Islet of Langerhans (tissue), 1 donor: ENCODE data around the gene SHFL.

ENCODE experiments used
- FAIRE-seq: peaks from one replicate; lab custom pipeline; 2011; peaks lifted over from hg19 to GRCh38; lab: Jason Lieb, UNC

The SHFL gene

DNA sequence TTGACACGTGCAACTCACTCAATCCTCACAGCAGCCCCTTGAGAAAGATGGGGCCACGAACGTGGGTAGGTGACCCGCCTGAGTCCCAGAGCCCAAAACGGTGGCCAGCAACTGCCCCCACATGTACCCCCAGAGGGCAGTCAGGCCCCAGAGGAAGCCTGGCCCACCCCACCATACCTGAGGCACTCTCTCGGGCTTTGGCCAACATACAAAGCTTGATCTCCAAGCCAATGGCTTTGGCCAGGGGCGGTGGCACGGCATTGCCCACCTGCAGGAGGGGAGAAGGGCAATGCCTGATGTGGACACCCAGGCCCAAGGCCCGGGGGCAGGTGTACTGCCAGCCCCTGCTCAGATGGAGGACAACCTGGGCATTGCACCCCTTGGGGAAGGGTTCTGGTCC is 47.9 kb downstream of the SHFL start:
- no peak for FAIRE-seq

- FAIRE-seq = no peak
Observed at GRCh38 chr19:10135551-10136334, 49.6 kb downstream of the SHFL start.

DNA sequence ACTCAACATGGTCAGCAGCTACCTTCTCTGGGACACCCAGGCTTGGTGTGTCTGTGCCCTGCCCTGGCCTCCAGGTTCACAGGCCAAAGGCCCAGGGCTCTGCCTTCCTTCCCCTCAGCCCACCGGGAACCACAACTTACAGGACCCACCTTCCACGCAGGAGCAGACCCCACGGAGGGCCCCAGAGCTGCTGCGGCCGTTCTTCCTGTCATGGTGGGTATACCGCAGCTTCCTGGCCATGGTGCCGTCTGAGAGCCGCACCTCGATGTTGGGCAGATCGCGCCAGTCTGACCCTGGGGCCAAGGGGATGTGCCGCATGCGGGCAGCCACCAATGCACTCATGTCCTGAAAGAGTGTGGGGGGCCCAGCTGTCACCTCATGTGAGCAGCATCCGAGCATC is 50.8 kb downstream of the SHFL start:
- no peak for FAIRE-seq

DNA sequence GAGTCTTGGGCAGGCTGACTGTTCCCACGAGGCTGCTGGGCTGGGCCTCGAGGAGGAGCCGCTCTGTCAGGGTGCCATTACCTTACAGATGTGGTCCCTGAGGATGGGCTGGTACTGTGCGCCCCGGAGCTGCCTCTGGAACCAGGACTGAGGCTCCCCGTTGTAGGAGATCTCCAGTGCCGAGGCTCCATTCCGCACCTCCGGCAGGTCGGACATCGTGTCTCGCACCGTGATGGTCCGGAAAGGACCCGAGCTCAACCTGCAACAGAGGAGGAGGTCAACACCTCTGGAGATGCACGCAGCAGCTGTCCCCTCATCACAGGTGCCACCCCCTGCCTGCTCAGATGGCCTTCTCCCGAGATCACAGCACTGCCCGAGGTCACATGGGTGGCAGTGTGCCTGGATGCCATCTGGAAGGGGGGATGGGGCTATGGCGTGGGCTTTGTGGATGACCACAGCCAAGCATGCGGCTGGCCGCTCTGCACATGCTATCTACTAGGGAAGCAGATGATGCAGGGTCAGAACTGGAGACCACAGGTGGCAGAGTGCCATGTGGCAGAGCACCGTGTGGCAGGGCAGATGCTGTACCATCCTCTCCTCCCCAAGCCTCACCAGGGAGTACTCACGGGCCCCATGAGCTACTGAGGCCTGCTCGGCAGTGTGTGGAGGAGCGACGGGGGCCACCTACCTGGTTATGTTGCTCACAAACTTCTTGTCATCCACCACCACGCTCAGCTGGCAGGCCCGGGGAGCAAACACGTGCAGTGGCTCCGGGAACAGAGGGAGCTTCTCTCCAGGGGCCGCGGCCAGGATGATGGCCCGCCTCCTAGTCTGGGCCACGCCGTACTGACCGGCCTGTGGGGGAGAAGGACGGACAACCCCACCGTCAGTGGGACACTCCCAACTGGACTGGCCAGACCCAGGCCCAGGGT is 51.9 kb downstream of the SHFL start:
- no peak for FAIRE-seq

- no peak for FAIRE-seq
Observed at GRCh38 chr19:10138879-10139795, 53.0 kb downstream of the SHFL start.

GRCh38 chr19:10139952-10140351 is 53.8 kb downstream of the SHFL start:
- FAIRE-seq = no peak

DNA sequence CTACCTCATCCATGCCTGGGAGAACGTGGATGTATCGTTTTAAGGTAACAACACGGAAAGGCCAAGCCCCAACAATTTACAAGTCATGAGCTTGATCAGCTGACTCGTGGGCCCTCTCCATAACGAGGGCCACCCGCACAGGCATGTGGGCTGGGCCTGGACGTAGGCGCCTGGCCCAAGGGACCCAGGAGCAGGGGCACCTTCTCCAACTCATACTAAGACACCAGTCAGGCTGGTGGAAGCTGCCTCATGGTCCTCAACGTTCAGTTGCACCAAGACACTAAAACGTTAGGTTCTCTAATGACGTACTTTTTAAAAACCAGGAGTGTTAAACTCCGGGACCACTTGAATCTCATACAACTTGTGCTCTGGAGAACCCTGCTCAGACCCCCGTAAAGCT is 55.4 kb downstream of the SHFL start:
- FAIRE-seq = no peak

DNA sequence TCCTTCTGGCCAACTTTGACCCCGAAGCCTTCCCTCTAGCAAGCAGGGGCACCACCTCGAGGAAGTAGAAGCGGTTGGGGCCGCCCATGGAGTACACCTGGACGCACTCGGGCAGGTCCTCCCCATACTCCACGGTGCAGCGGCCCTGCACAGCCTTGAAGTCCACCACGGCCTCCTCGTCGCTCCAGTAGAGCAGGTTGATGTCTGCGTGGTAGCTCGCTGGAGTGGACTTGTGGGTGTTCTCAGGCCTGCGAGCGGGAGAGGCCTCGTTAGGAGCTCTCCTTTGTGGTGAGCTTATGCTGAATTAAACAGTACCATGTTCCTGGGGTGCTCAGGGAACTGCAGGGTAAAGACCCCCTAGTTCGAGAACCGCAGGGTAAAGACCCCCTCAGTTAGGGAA is 55.9 kb downstream of the SHFL start:
- no peak for FAIRE-seq
